HepG2 (cell line): ENCODE measurements around the gene VSIG10L. TPM values are rescaled to one million over a fixed set of nuclear protein-coding genes. Genes with fewer than 3 reads are reported as not detected.

ENCODE experiments used
- ATAC-seq: fragments of 200-7000 bp; cut with Tn5 transposase; 3 replicates; pipeline ENCODE4 v1.9.1; 2020; ENCODE audit warnings: mild to moderate bottlenecking, moderate library complexity
- Bru-seq: library from RNA; stranded (reverse); fragments of 400-500 nt; gene quantifications from one replicate; lab custom pipeline; 2021; lab: Mats Ljungman, UMichigan
- BruChase-seq, 2 experiments: library from RNA; stranded (reverse); fragments of 400-500 nt; gene quantifications; one replicate each; lab custom pipeline; 2021; lab: Mats Ljungman, UMichigan
- BruUV-seq: library from RNA; stranded (reverse); fragments of 400-500 nt; replicated peaks from 2 replicates; lab custom pipeline; 2021; lab: Mats Ljungman, UMichigan
- CTCF ChIA-PET: fragments of 300-600 bp; formaldehyde crosslinking; extraction: SDS; loops from one replicate; lab custom pipeline; 2021; ENCODE audit warnings: low total read pairs, inconsistent platforms, low intra/inter-chr PET ratio; lab: Yijun Ruan, JAX
- POLR2A ChIA-PET: fragments of 350-600 bp; sonication (Branson Sonifier 250); formaldehyde crosslinking; loops from one replicate; lab custom pipeline; 2020; ENCODE audit warnings: antibody characterized with exemption, inconsistent platforms; lab: Yijun Ruan, JAX
- DNase-seq: peaks from one replicate; pipeline ENCODE4 v3.0.0-alpha.2; 2015; ENCODE audit warnings: low spot score
- FAIRE-seq: peaks from 3 replicates; lab custom pipeline; 2011; peaks lifted over from hg19 to GRCh38; lab: Jason Lieb, UNC
- H2AFZ ChIP-seq: one replicate; pipeline ENCODE4 v1.6.1; 2011; ENCODE audit warnings: low read length, inconsistent platforms
- H3K27ac ChIP-seq: fragments of 300-600 bp; 3 replicates; pipeline ENCODE4 v1.8.0; 2011; ENCODE audit warnings: mixed run types, mild to moderate bottlenecking, mixed read lengths, low read length, inconsistent platforms; ENCODE audit not compliant: insufficient read depth; ENCODE audit errors: extremely low read length
- H3K27me3 ChIP-seq, 2 experiments: fragments of 200-600 bp in 1 of 2; 2 replicates in 1 of 2; 3 replicates in 1 of 2; pipeline versions ENCODE4 v1.6.0 to v1.8.0; 2011; ENCODE audit warnings: low read length in 2 of 2, mild to moderate bottlenecking in 2 of 2, moderate library complexity in 2 of 2, inconsistent platforms in 1 of 2; ENCODE audit not compliant: insufficient read depth in 2 of 2, control insufficient read depth in 1 of 2
- H3K36me3 ChIP-seq, 2 experiments: fragments of 200-600 bp in 1 of 2; replicated peaks in 1 of 2; 2 replicates in 1 of 2; 3 replicates in 1 of 2; pipeline versions ENCODE4 v1.5.1 to v1.8.0; 2011; ENCODE audit warnings: low read length in 2 of 2, inconsistent platforms in 1 of 2; ENCODE audit not compliant: insufficient read depth in 2 of 2, control insufficient read depth in 1 of 2
- H3K4me1 ChIP-seq: 2 replicates; pipeline ENCODE4 v1.5.1; 2012; ENCODE audit warnings: low read length, inconsistent platforms; ENCODE audit not compliant: insufficient read depth
- H3K4me2 ChIP-seq: 2 replicates; pipeline ENCODE4 v1.6.0; 2011; ENCODE audit warnings: low read depth, low read length, inconsistent platforms
- H3K4me3 ChIP-seq, 3 experiments: fragments of 200-600 bp in 1 of 3; sonication (generic), shearing (Covaris generic) in 1 of 3; replicated peaks in 1 of 3; 2 replicates each; pipeline ENCODE4 v1.5.1; 2011 to 2016; ENCODE audit warnings: low read length in 3 of 3, inconsistent platforms in 2 of 3, low read depth in 2 of 3, mild to moderate bottlenecking in 2 of 3, control low read depth in 1 of 3, mixed read lengths in 1 of 3; ENCODE audit not compliant: insufficient read depth in 1 of 3
- H3K79me2 ChIP-seq: one replicate; pipeline ENCODE4 v1.6.1; 2011; ENCODE audit warnings: low read length, inconsistent platforms; ENCODE audit not compliant: insufficient read depth
- H3K9ac ChIP-seq: 2 replicates; pipeline ENCODE4 v1.6.0; 2011; ENCODE audit warnings: mild to moderate bottlenecking, low read depth, low read length, inconsistent platforms; ENCODE audit not compliant: insufficient read depth
- H3K9me3 ChIP-seq: 2 replicates; pipeline ENCODE4 v1.5.1; 2012; ENCODE audit warnings: mild to moderate bottlenecking, low read length
- H4K20me1 ChIP-seq: 2 replicates; pipeline ENCODE4 v1.6.0; 2011; ENCODE audit warnings: inconsistent platforms, mild to moderate bottlenecking, low read length, moderate library complexity; ENCODE audit not compliant: insufficient read depth
- AGO2 ChIP-seq: fragments of 200-400 bp; formaldehyde crosslinking; optimal IDR thresholded peaks from 2 replicates; pipeline ENCODE3; 2017; ENCODE audit warnings: mild to moderate bottlenecking, low read depth, low read length, moderate library complexity
- AKAP8 ChIP-seq: sonication (generic); formaldehyde crosslinking; IDR thresholded peaks from 2 replicates; pipeline ENCODE4 v1.5.1; 2020; ENCODE audit warnings: mild to moderate bottlenecking, missing genetic modification reagents
- MAZ ChIP-seq, 2 experiments: sonication (generic) in 1 of 2; formaldehyde crosslinking in 1 of 2; IDR thresholded peaks; 2 replicates each; pipeline versions ENCODE4 v1.5.0 to v1.6.1; 2012 to 2020; ENCODE audit warnings: low read depth in 2 of 2, mild to moderate bottlenecking in 2 of 2, borderline replicate concordance in 1 of 2, improper control_type of control experiment in 1 of 2, low read length in 1 of 2, missing genetic modification reagents in 1 of 2, moderate library complexity in 1 of 2
- NR2F1 ChIP-seq, 2 experiments: fragments of 450-650 bp in 1 of 2; formaldehyde crosslinking in 1 of 2; IDR thresholded peaks; 2 replicates each; pipeline versions ENCODE4 v1.5.0 to v1.6.1; 2016 to 2020; ENCODE audit warnings: mild to moderate bottlenecking in 1 of 2, missing compliant biosample characterization in 1 of 2, missing genetic modification reagents in 1 of 2, moderate library complexity in 1 of 2
- POLR2AphosphoS2 ChIP-seq: IDR thresholded peaks from 2 replicates; pipeline ENCODE4 v1.6.1; 2011; ENCODE audit warnings: low read depth, low read length, improper control_type of control experiment
- RBFOX2 ChIP-seq: fragments of 200-400 bp; formaldehyde crosslinking; IDR thresholded peaks from 2 replicates; pipeline ENCODE4 v1.6.1; 2017; ENCODE audit warnings: low read depth, mild to moderate bottlenecking, low read length
- SRSF1 ChIP-seq: fragments of 200-400 bp; formaldehyde crosslinking; optimal IDR thresholded peaks from 2 replicates; pipeline ENCODE3; 2017; ENCODE audit warnings: mild to moderate bottlenecking, low read depth, low read length, moderate library complexity
- ZFP36 ChIP-seq: fragments of 150-350 bp; IDR thresholded peaks from 2 replicates; pipeline ENCODE4 v1.6.1; 2018; ENCODE audit warnings: borderline replicate concordance, low read length, low read depth; ENCODE audit not compliant: partially characterized antibody
- ZGPAT ChIP-seq: IDR thresholded peaks from 2 replicates; pipeline ENCODE4 v1.6.1; 2016; ENCODE audit warnings: mild to moderate bottlenecking
- ZMAT3 ChIP-seq: sonication (generic); formaldehyde crosslinking; conservative IDR thresholded peaks from 2 replicates; pipeline ENCODE4 v1.7.0; 2021; ENCODE audit warnings: missing genetic modification reagents
- ZNF280B ChIP-seq: sonication (generic); formaldehyde crosslinking; IDR thresholded peaks from 2 replicates; pipeline ENCODE4 v1.5.0; 2020; ENCODE audit warnings: missing genetic modification reagents, mild to moderate bottlenecking, borderline replicate concordance
- ZNF567 ChIP-seq: sonication (generic); formaldehyde crosslinking; IDR thresholded peaks from 2 replicates; pipeline ENCODE4 v1.8.1; 2023; ENCODE audit warnings: mild to moderate bottlenecking, missing genetic modification reagents, borderline replicate concordance
- ZNF768 ChIP-seq: sonication (generic); formaldehyde crosslinking; IDR thresholded peaks from 2 replicates; pipeline ENCODE4 v1.4.0; 2020; ENCODE audit warnings: missing genetic modification reagents
- WGBS: methylation state at CpG from one replicate; pipeline ENCODE4 v1.1.6; 2017; ENCODE audit warnings: low lambda C conversion rate; 5-methylcytosine and 5-hydroxymethylcytosine counted together
- in situ Hi-C: cut with HindIII; loops from 2 replicates; pipeline ENCODE4 v1.10.0; 2017; ENCODE audit warnings: low pct_unique_long_range_greater_than_20kb; ENCODE audit not compliant: extremely low pct_ligation_motif_present
- intact Hi-C: fragments of 100-400 bp; cut with micrococcal nuclease; formaldehyde crosslinking; loops from one replicate; pipeline ENCODE4 v1.10.0; 2022; ENCODE audit not compliant: unreplicated experiment
- long read RNA-seq, 2 experiments: library from RNA in 1 of 2; library from polyadenylated mRNA in 1 of 2; stranded (forward) in 1 of 2; unstranded in 1 of 2; transcript quantifications; one replicate each; pipeline ENCODE4 v2.0.0, GENCODE V29; 2019 to 2022
- polyA minus RNA-seq, 3 experiments: library from RNA; depleted of rRNA, polyadenylated mRNA; stranded (reverse); fragments of >200 nt; gene quantifications; 2 replicates each; pipeline ENCODE4 v1.2.3, GENCODE V29; 2011; ENCODE audit warnings: low replicate concordance in 1 of 3
- polyA plus RNA-seq, 8 experiments: library from polyadenylated mRNA; depleted of rRNA in 3 of 8; stranded (reverse) in 7 of 8; unstranded in 1 of 8; fragments of >200 nt; fragmentation: Illumina TruSeq in 4 of 8; extraction: Trizol in 4 of 8; gene quantifications; 2 replicates each; pipeline versions ENCODE4 v1.2.1 to v1.2.3, GENCODE V29; 2011 to 2016; ENCODE audit warnings: low read depth in 4 of 8, missing spikeins in 1 of 8, mixed read lengths in 1 of 8; ENCODE audit not compliant: insufficient read depth in 1 of 8
- total RNA-seq, 5 experiments: library from RNA; depleted of rRNA; stranded (reverse); fragments of >200 nt; fragmentation: Illumina TruSeq; extraction: Trizol; gene quantifications; 2 replicates each; pipeline ENCODE4 v1.2.3, GENCODE V29; 2016; ENCODE audit warnings: low read depth in 1 of 5

The VSIG10L gene
- total RNA-seq (2016; rRNA removed; fragmentation: Illumina TruSeq; extraction: Trizol) (1.8 and 2.7 TPM in 2 replicates), polyA plus RNA-seq (2011; rRNA removed) (8.0 and 8.5 TPM in 2 replicates), polyA minus RNA-seq (2011; rRNA and poly(A)+ RNA removed; ENCODE audit: low replicate concordance) (0.75 and 3.1 TPM in 2 replicates), Bru-seq, nascent RNA (percentile 59 among the genes with signal in this experiment), BruChase-seq, experiment 1, labeled RNA remaining after a 6-hour chase (percentile 65 among the genes with signal in this experiment), BruChase-seq, experiment 2, labeled RNA remaining after a 2-hour chase (percentile 67 among the genes with signal in this experiment)
- 0.62 and 1.0 TPM in 2 replicates for total RNA-seq (2016; cell fraction: cytosol; rRNA removed; fragmentation: Illumina TruSeq; extraction: Trizol; ENCODE audit: low read depth)
- 1.4 and 2.7 TPM in 2 replicates for total RNA-seq (2016; cell fraction: insoluble cytoplasmic fraction; rRNA removed; fragmentation: Illumina TruSeq; extraction: Trizol)
- 1.7 and 1.8 TPM in 2 replicates for total RNA-seq (2016; cell fraction: membrane; rRNA removed; fragmentation: Illumina TruSeq; extraction: Trizol)
- 3.5 and 4.0 TPM in 2 replicates for total RNA-seq (2016; cell fraction: nucleus; rRNA removed; fragmentation: Illumina TruSeq; extraction: Trizol)
- polyA plus RNA-seq (2011; cell fraction: cytosol; rRNA removed) = 3.0 and 3.1 TPM in 2 replicates
- 31.6 and 35.6 TPM in 2 replicates for polyA plus RNA-seq (2011; cell fraction: nucleus; rRNA removed)
- polyA plus RNA-seq (2012) = 6.0 and 7.0 TPM in 2 replicates
- polyA plus RNA-seq (2016; cell fraction: cytosol; fragmentation: Illumina TruSeq; extraction: Trizol; ENCODE audit: low read depth) = 1.5 and 1.7 TPM in 2 replicates
- 3.4 and 4.1 TPM in 2 replicates for polyA plus RNA-seq (2016; cell fraction: insoluble cytoplasmic fraction; fragmentation: Illumina TruSeq; extraction: Trizol; ENCODE audit: low read depth)
- polyA plus RNA-seq (2016; cell fraction: membrane; fragmentation: Illumina TruSeq; extraction: Trizol; ENCODE audit: low read depth) = 3.5 and 3.7 TPM in 2 replicates
- polyA plus RNA-seq (2016; cell fraction: nucleus; fragmentation: Illumina TruSeq; extraction: Trizol; ENCODE audit: insufficient read depth, low read depth) = 13.3 and 13.8 TPM in 2 replicates
- 1.5 and 1.7 TPM in 2 replicates for polyA minus RNA-seq (2011; cell fraction: cytosol; rRNA and poly(A)+ RNA removed)
- 7.2 and 9.5 TPM in 2 replicates for polyA minus RNA-seq (2011; cell fraction: nucleus; rRNA and poly(A)+ RNA removed)
- long read RNA-seq, experiment 1, partial matches to known transcripts = 3 of 3 reads
- long read RNA-seq, experiment 1, other reads (novel, unspliced or antisense) = 0 of 3 reads
- long read RNA-seq, experiment 2, partial matches to known transcripts = 8 of 12 reads
- long read RNA-seq, experiment 2, other reads (novel, unspliced or antisense) = 4 of 12 reads

- WGBS = 8% methylated on average over 2 of the region's 3 CpGs
- peaks cover 76% of the 10 kb centered on the region for H3K4me1 ChIP-seq
- H3K27me3 ChIP-seq = no peaks in the 10 kb centered on the region
- H4K20me1 ChIP-seq = peaks cover 25% of the 10 kb centered on the region; the same call in 1 of the 2 replicates
- CTCF ChIA-PET = no interaction called here
- peak within 1 kb of the TSS; percentile 67 for H3K27ac ChIP-seq
- H3K9ac ChIP-seq = peak within 1 kb of the TSS; percentile 73
- peak within 1 kb of the TSS; percentile 45 to 64 (median 59); a peak in 5 of 6 replicates for H3K4me3 ChIP-seq
- ATAC-seq (peak; percentile 21), DNase-seq (no peak), FAIRE-seq (no peak)
- intact Hi-C loops = no loop called here
- peaks cover 5% of the 10 kb centered on the region for H3K79me2 ChIP-seq
- BruUV-seq = no TSS peak
- peak within 1 kb of the TSS; percentile 71 for H3K4me2 ChIP-seq
- H3K36me3 ChIP-seq = peaks cover 12 to 27% of the 10 kb centered on the region in 2 experiments
- no peaks in the 10 kb centered on the region for H3K9me3 ChIP-seq
- no peak within 1 kb of the TSS for H2AFZ ChIP-seq
- POLR2A ChIA-PET = interaction anchor here (1.2 to 6.9 kb wide), 9 partner anchors 9 to 52 kb away, joined by 3 to 211 read pairs (median 27); partner anchors contain the start of genes ETFB, LIM2 and NKG7
- in situ Hi-C loops = loop anchor here (5.0 kb wide), 1 partner anchor 55 kb away; no protein-coding TSS in a partner anchor
- TF ChIP-seq AKAP8 = 0 out of 2 replicates have a peak, but pooled peaks have one; percentile 2
- no peak for TF ChIP-seq ZGPAT
- no peak for TF ChIP-seq ZNF280B (CRISPR knock-in tag)
- no peak for TF ChIP-seq ZMAT3 (CRISPR knock-in tag)
- TF ChIP-seq ZNF768 = peak; percentile 14; the same call in 1 of the 2 replicates
- peak; percentile 63 for TF ChIP-seq RBFOX2
- no peak for TF ChIP-seq POLR2AphosphoS2
- TF ChIP-seq NR2F1 (CRISPR knock-in tag; IDR thresholded peaks at IDR 0.05) = no peak
- no peak for TF ChIP-seq MAZ (IDR thresholded peaks at IDR 0.05; ENCODE audit: borderline replicate concordance, low read depth, low read length)
- 0 out of 2 replicates have a peak, but pooled peaks have one; percentile 16 for TF ChIP-seq MAZ (CRISPR knock-in tag; IDR thresholded peaks at IDR 0.05; ENCODE audit: low read depth)
- TF ChIP-seq SRSF1 = peak; percentile 43
- TF ChIP-seq ZNF567 (CRISPR knock-in tag) = no peak
- peak; percentile 82 for TF ChIP-seq ZFP36
- TF ChIP-seq AGO2 = peak; percentile 57
Measured at GRCh38 chr19:51341976-51342580, at the start of gene VSIG10L. VSIG10L (minus strand) TSS chr19:51342139; CDS start chr19:51342124, 15 bp downstream.
